Kasumi-1 (cell line): Measurements from ENCODE around the gene CUX1.

ENCODE experiments used
- DNase-seq, 2 experiments: peaks; one replicate each; lab custom pipeline; 2025; lab: John Stamatoyannopoulos, UW

The CUX1 gene

GRCh38 chr7:101896316-101896715 lies 78.9 kb downstream of the CUX1 start:
- no peak for DNase-seq

- DNase-seq: no peak
These were observed 79.5 kb downstream of the CUX1 start for GRCh38 chr7:101896941-101897340.

GRCh38 chr7:101898106-101898505 lies 80.7 kb downstream of the CUX1 start:
- DNase-seq: no peak

- no peak for DNase-seq
These were observed 82.2 kb downstream of the CUX1 start for GRCh38 chr7:101899616-101900015.

- no peak for DNase-seq
These were observed 82.7 kb downstream of the CUX1 start for GRCh38 chr7:101900103-101900502.

GRCh38 chr7:101901661-101902491 lies 84.5 kb downstream of the CUX1 start:
- DNase-seq: no peak

GRCh38 chr7:101902680-101903514 lies 85.5 kb downstream of the CUX1 start:
- no peak for DNase-seq

GRCh38 chr7:101903515-101903868 lies 86.1 kb downstream of the CUX1 start:
- DNase-seq: no peak

- DNase-seq: no peak
These were observed 86.6 kb downstream of the CUX1 start for GRCh38 chr7:101904019-101904418.

- no peak for DNase-seq
These were observed 87.9 kb downstream of the CUX1 start for GRCh38 chr7:101905203-101905865.

GRCh38 chr7:101906291-101907240 lies 89.1 kb downstream of the CUX1 start:
- DNase-seq: no peak

- DNase-seq: no peak
These were observed 93.8 kb downstream of the CUX1 start for GRCh38 chr7:101910991-101911799.

GRCh38 chr7:101911800-101912715 lies 94.6 kb downstream of the CUX1 start:
- DNase-seq: no peak

- no peak for DNase-seq
These were observed 95.3 kb downstream of the CUX1 start for GRCh38 chr7:101912716-101913110.

- no peak for DNase-seq
These were observed 95.9 kb downstream of the CUX1 start for GRCh38 chr7:101913247-101913721.

GRCh38 chr7:101913851-101914250 lies 96.4 kb downstream of the CUX1 start:
- DNase-seq: peak; percentile 20 to 28

GRCh38 chr7:101915000-101915399 lies 97.6 kb downstream of the CUX1 start:
- no peak for DNase-seq

- no peak for DNase-seq
These were observed 98.8 kb downstream of the CUX1 start for GRCh38 chr7:101916041-101916800.

GRCh38 chr7:101916876-101917275 lies 99.5 kb downstream of the CUX1 start:
- DNase-seq: no peak
